Activated CD4-positive, alpha-beta T cell treated with anti-CD3 and anti-CD28 coated beads for 4 hours (primary cell): ENCODE results near the gene ABCG5.

Experiments used
- DNase-seq, 2 donors: peaks; one replicate each; pipeline ENCODE4 v3.0.0-alpha.2; 2020

ABCG5 gene

GRCh38 chr2:43838560-43839267 is at the start of gene ABCG5, which contains the start of gene ABCG8:
Gene ABCG5 (minus strand): TSS chr2:43838839. CDS start chr2:43838679, 160 bp downstream.
Gene ABCG8 (plus strand): TSS chr2:43838971. CDS start chr2:43839054, 83 bp downstream.
- no peak for DNase-seq

DNA sequence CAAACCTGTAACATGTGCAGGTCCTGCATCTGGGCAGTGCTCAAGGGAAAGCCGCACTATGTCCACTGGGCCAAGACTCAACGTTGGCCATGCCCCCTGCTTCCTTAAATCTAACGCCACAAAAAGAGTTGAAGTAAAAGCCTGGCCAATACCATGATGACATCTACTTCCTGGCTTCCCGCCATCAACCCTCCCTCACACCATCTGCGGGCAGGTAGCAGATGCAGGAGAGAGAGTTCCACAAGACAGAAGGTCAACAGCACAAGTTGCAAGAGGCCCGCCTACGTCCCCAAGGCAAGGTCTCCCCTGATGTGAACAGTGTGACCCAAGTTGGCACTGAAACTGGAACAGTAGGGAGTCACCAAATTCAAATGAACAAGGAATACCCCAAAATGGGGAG is 48.5 kb upstream of the ABCG5 start:
- DNase-seq: no peak

- DNase-seq: no peak
Observed at GRCh38 chr2:43885132-43885632, 46.5 kb upstream of the ABCG5 start.

GRCh38 chr2:43884689-43885088 is 46.0 kb upstream of the ABCG5 start:
- DNase-seq: no peak

DNA sequence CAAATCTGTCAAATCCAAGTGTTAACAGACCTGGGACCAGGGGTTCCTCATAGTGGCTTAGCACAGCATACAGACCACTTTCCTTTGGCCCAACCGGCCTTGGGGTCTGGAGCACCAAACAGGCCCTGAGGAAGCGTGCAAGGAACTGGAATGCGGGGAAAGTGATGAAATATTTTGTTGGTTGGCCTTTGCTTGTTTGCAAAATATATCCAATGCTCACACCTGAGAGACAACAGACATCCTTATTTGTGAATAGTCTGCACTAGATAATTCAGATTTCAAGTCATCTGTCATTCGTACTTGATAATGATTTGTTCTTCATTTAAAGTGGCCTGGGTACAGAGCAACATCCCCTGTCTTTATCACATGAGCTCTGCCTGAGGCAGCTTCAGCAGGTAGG is 43.7 kb upstream of the ABCG5 start:
- DNase-seq: no peak

- DNase-seq: no peak
Observed at GRCh38 chr2:43880952-43881351, 42.3 kb upstream of the ABCG5 start.

GRCh38 chr2:43880471-43880870 is 41.8 kb upstream of the ABCG5 start:
- DNase-seq: no peak

GRCh38 chr2:43879261-43879660 is 40.6 kb upstream of the ABCG5 start:
- DNase-seq: no peak

GRCh38 chr2:43877782-43878464 is 39.3 kb upstream of the ABCG5 start:
- peak; percentile 24 to 55 for DNase-seq

DNA sequence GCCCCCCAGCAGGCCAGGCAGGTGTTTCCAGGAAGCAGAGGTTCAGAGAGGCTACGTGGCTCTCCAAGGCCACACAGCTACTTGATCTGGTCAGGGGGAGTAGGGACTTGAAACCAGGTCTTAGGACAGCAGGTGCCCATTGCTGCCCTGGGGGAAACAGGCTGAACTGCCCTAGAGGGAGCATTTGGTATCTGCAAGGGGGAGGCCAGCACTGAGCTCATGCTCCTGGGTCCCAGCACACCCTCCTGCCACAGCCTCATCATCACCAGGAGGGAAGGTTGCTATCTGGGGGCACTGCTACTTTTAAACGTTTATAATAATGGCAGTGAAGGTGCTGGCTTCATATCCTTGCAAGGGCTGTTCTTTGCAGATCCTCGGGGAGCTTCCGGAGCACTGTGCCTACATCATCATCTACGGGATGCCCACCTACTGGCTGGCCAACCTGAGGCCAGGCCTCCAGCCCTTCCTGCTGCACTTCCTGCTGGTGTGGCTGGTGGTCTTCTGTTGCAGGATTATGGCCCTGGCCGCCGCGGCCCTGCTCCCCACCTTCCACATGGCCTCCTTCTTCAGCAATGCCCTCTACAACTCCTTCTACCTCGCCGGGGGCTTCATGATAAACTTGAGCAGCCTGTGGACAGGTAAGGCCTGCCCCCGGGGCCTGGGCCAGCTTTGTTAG is 36.3 kb upstream of the ABCG5 start:
- no peak for DNase-seq

- no peak for DNase-seq
Observed at GRCh38 chr2:43872151-43872550, 33.5 kb upstream of the ABCG5 start.

DNA sequence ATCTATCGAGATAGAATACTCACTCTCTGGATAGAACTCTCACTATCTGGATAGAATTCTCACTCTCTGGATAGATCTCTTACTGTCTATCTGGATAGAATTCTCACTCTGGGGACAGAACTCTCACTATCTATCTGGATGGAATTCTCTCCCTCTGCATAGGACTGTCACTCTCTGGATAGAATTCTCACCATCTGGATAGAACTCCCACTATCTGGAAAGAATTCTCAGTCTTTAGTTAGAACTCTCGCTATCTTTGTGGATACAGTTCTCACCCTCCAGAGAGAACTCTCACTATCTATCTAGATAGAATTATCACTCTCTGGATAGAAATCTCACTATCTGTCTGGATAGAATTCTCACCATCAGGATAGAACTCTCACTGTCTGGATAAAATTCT is 16.7 kb upstream of the ABCG5 start:
- DNase-seq: no peak

DNA sequence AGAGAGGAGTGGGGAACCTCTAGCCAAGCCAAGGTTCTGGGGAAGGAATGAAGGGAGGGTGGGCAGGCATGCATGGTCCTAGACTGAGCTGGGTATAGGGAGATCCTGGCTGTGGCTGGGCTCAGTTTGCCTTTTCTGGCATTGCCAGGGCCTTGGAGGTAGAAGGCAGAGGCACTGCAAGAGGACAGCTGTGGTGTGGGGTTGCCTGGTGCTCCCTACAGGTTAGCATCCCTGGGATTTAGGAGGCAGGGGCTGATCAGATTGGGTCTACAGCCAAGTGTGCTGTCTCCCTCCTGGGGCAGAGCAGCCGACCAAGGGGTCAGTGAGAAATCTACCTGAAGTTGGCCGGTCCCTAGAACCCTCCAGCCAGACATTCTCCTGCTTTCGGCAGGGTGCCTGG is 16.0 kb upstream of the ABCG5 start:
- no peak for DNase-seq

GRCh38 chr2:43853141-43854081 is 14.8 kb upstream of the ABCG5 start:
- no peak for DNase-seq

GRCh38 chr2:43852196-43852730 is 13.6 kb upstream of the ABCG5 start:
- no peak for DNase-seq

DNA sequence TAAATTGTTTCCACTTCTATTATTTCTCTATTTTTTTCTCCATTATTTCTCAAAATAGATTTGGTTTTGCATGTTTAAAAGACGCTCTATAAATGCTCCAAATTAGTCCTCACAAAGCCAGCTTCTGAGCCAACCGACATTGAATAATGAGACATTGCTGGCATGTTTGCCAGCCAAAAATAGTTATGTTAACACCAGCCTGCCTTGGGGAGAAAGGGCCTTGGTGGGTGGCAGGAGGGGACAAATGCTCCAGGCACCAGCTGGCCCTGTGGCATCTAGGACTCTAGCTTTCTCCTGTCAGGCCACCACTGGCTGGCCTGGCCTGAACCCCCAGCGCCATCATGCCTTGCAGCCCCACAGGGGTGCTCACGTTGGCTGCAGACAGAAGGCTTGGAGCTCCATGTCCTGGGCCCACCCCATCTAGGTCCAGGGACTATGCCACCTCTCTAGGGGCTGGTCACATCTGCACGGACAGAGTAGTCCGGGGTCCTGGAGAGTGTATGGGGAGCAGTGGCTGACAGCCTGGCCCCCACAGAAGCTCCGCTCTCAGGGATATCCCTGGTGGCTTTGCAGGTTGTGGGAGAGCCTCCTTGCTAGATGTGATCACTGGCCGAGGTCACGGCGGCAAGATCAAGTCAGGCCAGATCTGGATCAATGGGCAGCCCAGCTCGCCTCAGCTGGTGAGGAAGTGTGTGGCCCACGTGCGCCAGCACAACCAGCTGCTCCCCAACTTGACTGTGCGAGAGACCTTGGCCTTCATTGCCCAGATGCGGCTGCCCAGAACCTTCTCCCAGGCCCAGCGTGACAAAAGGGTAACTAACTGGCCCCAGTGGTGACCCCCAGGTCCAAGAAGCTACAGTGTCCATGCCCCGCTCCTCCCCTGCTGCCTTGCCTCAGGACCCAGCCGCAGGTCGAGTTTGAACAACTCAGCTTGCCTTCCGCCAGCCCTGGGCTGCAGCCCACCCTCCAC is 12.7 kb upstream of the ABCG5 start:
- DNase-seq: no peak

DNA sequence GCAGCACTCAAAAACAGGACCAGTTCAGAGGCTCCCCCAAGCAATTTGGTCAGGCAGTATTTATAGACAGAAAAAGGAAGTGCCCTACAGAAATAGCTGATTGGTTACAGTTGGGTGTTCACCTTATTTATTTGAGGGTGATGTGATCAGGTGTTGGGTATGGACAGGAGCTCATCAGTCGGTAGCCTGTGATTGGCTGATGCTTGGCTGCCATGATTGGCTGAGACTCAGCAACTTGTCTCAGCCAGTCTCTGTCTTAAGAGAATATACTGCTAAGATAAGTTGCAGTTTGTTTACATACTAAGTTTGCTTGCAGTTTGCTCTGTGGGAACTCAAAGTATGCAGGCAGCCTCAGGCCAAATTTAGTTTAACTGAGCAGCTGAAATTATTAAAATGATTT is 9.6 kb upstream of the ABCG5 start:
- no peak for DNase-seq

- DNase-seq: no peak
Observed at GRCh38 chr2:43846140-43846793, 7.6 kb upstream of the ABCG5 start.

- DNase-seq: no peak
Observed at GRCh38 chr2:43845181-43845580, 6.5 kb upstream of the ABCG5 start.

DNA sequence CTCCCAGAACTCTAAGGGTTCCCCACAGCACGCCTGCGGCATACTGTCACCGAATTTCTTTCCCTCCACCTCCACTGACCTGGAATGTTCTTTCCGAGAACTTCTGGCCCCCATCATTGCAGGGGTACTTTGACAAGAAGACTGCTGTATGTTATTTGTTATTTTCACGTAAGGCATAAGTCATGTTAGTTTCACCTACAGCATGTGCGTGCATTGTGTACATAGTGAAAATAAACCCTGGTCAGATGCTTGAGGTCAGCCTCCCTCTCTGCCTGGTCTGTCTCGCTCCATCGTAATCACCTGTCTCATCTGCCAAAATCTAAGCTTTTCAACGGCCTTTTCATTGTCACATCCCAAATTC is 4.2 kb upstream of the ABCG5 start:
- DNase-seq: no peak
